GM21576 (cell line): ENCODE measurements around the gene PDE9A.
"Not testable (repeated sequence)": the region's sequence is repeated elsewhere in the genome, so short reads cannot be mapped to it uniquely, and the experiment has no call there.

ENCODE experiments used
- ATAC-seq: cut with Tn5 transposase; IDR thresholded peaks from one replicate; pipeline ENCODE4 v1.9.1; 2021; ENCODE audit warnings: mild to moderate bottlenecking, moderate library complexity; ENCODE audit not compliant: unreplicated experiment

PDE9A gene

DNA sequence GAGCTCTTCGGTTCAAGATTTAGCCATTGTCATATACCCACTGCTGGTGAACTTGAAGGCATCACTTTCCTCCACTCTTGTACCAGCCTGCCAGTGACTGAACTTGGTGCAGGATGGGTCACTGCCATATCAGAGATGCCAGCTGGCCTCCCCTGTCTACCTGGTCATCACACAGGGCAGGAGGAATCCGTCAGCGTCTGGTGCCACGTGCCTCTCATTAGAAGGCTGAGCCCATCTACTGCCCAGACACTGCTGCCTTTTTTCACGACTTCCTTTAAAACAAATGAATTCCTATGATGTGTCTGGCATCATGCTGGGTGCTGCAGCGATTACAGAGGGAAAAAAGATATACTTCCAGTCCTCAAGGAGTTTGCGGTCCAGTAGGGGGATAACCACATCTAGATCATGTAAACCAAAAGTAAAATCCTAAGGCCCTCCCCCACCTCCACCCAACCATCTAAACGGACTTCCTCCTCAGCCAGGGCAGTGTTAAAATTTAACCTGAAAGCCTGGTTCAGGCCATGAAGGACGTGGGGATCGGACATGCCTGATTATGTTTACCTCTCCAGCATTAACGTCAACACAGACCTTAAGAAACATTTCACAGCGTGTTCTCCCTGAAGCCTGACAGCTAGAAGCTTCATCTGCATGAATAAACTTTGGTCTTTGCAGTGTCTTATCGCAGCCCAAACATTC lies 29.2 kb upstream of the PDE9A start:
- ATAC-seq = no peak

DNA sequence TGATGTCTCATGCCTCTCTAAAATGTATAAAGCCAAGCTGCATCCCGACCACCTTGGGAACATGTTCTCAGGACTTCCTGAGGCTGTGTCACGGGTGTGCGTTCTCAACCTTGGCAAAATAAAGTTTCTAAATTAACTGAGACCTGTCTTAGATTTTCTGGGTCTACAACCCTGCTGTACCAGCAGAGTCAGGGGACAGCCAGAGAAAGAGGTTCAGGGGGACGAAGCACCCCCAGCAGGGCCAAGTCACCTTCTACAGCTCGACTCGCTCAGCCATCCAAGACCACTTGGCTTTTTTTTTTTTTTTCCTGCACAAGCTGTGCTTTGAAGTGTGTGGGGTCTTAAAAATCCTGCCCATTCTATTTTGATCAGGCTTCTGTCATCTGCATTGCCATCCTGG lies 28.5 kb upstream of the PDE9A start:
- ATAC-seq = no peak

DNA sequence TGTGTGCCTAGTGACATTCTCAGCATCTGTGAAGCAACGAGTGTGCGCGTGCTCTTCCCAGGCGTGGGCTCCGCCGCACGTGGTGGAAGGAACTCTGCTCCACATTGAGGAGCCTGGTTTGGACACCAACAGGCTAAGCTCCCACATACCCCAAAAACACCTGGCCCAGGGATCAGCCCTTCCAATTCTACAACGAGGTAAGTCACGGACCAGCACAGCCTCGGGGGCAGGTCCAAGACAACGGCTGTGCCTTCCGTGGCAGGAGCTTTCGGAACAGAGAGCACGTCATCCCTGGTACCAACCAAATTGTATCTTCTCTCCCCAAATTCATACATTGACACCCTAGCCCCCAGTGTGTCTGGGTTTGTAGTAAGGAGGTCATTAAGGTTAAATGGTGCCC lies 27.2 kb upstream of the PDE9A start:
- ATAC-seq = no peak

DNA sequence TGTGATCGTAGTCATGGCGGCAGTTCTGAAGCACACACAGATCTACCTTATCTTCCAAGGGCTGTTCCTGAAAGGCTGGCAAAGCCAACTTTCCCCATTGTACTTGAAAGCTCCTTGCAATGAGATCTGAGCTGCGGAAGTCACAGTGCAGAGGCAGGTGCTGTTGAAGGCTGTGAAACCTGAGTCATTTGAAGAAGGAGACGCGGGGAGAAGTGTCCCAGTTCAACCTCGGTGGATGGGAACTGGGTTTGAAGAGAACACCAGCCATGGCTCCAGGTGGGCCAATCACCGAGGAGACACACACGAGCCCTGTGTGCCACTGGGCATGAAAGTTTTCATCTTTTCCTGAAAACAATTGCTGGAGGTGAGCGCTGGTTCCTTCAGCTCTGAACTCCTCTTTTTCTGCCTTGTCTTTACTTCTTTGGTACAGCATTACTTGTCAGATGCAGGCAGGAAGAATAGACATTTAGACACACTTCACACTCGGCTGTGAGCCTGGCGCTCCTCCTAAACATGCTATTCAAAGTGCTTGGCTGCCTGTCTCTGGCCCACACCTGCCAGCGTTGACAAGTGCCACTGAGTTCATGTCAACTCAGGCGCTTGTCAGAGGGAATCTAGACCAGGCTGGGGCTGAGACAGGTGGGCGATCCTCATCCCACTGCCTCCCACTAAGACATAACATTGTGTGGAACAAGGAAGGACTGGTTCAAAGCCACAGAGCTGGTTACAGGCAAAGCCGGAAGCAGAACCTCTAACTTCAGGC lies 25.7 kb upstream of the PDE9A start:
- ATAC-seq = no peak

DNA sequence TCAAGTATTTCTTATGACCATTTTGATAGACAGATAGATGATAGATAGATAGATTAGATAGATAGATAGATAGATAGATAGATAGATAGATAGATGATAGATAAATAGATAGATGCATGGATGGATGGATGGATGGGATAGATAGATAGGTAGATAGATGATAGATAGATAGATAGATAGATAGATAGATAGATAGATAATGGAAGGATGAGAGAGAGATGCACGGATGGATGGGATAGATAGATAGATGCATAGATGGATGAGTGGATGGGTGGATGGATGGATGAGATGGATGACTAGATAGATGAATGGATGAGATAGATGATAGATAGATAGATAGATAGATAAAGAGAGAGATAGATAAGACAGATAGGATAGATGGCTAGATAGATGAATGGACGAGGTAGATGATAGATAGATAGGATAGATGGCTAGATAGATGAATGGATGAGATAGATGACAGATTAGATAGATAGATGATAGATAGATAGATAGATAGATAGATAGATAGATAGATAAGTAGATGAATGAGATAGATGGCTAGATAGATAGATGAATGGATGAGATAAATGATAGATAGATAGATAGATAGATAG lies 24.9 kb upstream of the PDE9A start:
- ATAC-seq = not testable (repeated sequence)

DNA sequence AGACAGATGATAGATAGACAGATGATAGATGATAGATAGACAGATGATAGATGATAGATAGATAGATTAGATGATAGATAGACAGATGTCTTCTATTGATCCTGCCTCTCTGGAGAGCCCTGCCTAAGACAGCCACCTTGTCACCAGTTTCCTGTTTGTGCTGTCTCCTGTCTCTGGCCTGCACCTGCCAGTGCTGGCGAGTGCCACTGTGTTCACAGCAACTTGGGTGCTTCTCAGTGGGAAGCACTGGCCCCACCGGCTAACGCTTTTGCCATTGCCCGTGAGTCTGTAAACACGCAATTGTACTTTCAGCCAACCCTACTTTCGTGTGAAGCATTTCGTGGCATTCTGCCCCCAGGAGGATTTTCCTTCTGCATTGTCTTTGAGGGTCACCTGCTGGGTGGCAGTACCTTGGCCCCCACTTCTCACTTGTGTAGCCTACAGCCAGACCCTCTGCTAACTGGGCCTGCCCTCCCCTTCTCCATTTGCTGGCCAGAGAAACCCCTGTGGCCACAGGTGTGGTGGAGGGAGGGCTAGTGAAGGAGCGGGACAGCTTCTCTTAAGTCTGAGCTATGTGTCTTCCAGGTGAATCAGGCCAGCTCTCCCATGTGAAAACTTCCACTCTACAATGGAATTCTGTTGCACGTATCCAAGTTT lies 23.4 kb upstream of the PDE9A start:
- ATAC-seq = no peak

DNA sequence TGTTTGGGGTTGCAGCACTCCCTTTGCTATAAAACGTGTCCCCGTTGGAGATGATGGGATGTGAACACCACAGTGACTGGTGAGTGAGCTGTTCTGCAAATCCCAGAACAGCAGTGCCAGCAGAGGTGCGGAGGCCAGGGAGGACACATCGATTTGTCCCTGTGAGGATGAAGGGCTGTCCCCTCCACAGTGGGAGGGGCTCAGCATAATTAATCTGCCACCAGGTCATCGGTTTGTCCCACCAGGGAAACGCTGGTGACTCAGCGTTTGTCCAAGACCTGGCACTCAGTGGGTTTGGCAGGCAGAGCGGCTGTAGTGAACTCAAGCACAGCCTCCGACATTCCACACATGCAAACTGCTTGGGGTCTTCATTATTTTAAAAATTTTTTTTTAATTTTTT lies 22.8 kb upstream of the PDE9A start:
- no peak for ATAC-seq

DNA sequence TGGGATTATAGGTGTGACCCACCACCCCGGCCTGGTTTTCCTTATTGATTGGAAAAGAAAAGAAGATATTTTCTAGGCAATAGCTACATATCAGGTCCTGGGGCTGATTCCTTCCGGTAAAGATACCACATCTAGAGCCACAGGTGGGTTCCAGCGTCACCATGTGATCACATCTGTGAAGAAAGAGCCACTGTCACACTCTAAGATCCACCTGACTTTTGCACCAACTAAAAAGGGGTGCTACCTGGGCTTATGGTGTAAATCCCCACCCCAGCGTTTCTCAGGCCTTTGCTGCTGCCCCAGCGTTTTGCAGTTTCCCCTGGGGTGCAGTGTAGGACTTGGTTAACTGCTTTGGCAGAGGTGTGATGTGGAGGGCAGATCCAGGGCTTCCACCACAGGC lies 22.3 kb upstream of the PDE9A start:
- no peak for ATAC-seq

DNA sequence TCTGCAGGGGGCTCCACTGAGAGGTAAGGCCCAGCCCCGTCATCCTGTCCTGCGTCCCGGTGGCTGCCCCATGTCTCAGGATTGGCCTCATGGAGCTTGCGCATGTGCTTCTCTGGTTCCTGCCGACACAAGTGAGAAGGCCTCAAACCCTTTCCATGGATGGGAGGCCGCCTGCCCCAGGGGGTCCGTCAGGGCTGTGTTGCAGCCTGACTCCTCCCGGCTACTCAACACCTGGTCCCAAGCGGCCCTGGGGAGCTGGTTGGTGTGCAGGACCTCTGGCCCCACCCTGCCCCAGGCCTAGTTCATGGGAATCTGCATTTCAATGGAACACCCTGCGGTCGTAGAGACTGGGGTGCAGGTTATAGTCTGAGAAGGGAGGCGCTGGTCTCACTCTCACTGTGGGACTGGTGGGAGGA lies 21.1 kb upstream of the PDE9A start:
- ATAC-seq = no peak

DNA sequence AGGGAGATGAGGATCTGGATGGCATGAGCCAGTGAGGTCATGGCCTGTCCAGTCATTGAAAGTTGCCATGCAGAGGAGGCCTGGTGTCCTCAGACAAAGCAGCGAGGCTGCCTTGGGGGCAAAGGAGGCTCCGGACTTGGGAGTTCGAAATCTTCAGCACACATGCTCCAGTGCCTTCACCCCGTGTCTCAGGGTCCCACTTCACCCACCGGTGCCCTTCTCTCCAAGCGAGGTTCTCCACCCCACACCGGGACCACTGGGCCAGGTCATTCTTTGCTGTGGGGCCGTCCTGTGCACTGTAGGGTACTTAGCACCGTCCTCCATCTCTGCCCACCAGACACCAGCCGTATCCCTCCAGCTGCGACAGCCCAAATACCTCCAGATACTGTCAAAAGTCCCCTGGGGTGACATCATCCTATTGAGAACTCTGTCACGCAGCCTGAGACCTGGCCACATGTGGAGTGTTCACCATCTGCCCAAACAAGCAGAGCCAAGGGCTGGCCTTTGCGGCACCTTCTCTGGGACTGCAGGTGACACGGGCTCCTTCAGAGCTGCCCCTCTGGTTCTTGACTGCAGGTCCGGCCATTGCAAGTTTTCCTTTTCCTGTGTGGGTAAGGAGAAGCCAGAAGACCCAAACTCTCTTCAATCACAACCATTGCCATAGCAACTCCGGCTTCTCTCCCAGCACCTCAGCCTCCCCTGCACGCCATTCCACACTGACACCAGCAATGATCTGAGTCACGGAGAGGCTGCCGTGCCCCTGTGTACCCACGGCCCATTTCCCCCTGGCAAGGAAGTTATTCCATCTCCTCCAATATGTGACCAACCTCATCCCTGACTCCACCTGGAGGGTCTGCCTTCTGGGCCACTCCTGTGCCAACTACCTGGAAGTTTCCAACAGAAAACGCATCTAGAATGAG lies 20.4 kb upstream of the PDE9A start:
- ATAC-seq = no peak

DNA sequence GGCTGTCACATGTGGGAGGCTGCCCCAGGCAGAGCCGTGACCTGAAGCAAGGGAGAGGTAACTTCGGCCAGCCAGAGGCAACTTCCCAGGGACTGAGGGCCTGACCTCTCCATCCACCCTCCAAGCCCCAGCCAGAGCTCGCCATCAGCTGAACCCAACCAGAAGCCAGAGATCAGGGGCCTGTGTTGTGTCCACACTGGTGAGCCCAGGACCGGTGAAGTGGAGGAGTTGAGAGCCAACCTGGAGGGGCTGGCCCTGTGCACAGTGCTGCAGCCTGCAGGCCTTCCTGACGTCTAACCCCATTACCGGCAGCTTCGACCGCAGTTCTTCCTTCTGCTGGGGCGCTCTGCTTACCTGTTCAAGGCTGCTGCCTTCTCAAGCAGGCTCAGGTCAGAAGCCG lies 19.6 kb upstream of the PDE9A start:
- ATAC-seq = no peak

DNA sequence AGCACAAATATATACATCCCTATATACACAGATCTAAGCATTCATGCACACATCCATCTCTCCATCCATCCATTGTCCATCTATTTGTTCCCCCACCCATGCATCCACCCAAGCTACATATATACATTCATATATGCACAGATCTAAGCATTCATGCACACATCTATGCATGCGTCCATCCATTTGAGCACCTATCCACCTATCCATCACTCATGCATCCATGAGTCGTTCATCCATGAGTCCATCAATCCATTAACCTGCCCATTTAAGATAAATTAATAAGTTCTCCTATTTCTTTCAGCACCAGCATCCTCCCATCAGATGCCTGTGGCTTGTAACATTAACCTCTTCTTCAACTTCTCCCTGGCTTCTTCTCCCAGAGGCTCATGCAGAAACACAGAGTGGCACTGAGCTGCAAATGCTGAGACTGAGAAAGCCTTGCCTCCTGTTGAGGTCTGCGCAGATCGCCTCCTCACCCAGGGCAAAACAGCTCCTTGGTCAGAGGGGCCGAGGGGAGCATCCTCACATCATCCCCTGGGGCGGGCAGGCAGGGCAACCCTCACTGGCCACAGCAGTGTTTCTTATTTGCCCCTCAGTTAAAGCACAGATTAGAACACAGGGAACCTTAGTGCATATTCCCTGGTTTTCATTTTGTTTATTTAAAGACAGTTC lies 17.4 kb upstream of the PDE9A start:
- no peak for ATAC-seq

DNA sequence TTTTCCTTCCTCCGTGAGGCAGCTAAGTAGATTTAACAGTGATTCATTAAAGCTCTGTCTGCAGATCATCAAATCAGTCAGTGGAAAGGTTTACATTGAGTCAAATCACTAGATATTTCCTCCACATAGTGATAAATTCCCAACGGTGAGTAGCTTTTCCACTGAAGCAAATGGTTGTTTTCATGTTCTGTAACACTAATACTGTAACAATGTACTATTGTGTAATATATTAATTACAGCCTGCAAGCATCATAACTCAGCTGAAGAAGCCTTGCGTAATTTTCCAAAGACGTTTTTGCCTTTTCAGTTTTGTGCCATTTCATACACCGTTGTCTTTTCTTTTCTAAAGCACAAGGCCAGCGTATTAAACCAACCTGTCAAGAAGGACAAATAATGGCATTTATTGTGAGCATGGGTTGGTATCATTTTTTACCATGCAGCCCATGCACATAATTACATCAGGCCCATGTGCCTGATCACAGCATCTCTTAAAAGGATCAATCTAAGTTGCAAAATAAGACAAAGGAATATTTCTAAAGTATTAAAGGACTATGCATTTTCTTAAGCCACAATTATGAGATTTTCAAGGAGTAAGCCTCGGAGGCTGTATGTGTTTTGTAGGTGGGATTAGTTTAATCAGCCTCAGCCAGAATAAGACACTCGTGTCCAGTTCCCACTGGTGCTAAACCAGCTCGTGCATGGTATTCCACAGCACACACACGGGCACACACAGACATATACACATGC lies 16.7 kb upstream of the PDE9A start:
- no peak for ATAC-seq

DNA sequence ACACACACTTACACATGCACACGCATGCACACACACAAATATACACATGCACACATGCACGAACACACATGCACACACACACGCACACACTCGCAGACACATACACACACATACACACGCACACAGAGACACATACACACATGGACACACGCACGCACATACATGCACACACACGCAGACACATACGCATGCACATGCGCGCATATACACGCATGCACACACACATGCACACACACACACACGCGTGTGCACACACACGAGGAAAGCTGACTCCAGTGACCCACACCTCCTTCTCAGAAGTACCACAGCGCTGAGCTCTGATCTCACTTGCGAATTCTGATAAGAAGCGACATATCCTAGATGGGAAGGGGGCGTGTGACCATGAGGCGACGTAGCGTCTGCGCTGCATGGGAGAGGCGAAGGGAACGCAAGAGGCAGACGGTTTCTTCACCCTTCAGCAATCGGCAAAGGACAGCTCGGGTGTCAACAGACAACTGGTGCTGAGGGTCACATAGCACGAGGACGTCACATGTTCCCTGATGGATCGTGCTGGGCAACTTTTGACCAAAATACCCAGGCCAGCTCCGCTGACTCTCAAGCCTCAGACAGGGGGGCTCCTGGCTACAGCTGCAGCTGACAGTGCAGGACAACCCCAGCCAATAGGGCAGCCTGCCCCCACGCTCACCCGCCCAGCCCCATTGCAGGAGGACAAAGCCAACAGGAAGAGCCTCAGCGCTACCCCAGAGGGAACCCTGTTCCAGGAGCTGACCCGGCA lies 16.0 kb upstream of the PDE9A start:
- no peak for ATAC-seq

DNA sequence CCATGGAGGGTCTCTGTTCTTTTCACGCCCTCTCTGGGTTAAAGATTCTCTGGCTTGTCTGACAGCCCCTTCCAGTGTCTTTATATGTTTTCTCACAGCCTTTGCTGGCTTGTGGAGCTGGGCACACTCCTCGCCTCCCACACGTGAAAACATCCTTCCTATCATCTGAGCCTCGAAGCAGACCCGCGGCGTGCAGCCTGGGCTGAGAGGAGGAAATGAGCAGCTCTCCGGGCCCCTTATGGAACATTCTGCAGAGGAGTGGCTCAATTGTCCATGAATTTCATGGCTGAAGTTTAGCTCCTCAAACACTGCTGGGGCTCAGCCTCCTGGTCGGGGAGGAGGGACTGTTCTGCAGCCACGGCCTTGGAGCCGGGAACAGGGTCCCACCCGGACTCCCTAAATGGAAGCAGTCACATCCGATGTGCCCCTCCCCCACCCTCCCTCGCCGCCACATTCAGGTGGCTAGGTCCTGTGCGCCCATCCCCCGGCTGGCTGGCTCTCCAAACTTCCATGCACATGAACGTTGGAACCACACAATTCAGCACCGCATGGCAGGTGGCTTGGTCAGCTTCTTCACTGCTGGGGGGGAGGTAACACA lies 15.1 kb upstream of the PDE9A start:
- ATAC-seq = no peak

DNA sequence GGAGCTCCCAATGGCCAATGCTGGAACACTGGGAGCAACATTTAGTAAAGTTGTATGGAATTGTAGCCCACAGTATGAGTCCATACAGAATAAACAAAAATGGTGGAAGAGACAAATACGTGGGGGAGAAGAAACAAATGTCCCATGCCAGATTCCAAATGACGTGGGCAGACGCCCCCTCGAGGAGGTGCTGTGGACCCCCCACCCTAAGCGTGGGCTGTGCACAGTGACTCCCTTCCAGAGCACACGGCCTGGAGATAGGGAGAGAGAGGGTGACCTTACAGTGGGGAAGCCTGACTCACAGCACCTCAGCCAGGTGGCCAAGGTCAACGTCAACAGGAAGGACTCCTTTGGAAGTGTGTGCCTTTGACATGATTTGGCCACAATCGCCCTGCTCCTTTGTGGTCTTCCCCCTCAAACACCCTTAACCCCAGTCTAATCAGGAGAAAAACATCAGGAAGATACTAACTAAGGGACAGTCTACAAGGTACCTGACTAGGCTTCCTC lies 13.7 kb upstream of the PDE9A start:
- no peak for ATAC-seq

DNA sequence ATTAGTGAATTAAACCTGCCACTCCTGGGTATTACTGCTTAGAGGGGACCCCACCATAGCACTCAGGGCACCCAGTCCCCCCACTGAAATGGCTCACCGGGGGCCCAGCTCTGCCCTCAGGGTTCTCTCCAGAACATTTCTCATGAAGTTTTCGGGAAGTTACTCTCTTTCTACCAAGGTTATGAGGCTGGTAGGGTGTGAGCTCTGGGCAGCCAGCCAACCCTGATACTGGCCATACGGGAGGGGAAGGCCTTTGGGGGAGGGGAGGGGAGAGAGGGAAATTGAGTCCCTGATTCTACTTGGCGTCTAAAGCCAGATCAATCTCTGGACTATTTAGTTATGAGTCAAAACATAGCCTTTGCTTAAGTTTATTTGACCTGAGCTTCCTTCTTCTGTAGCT lies 12.9 kb upstream of the PDE9A start:
- no peak for ATAC-seq
